Measurements from ENCODE around the gene CAPN15.
A peak's percentile ranks its signal among the peaks of the same experiment; 100 is the strongest.
"Not testable (repeated sequence)": the region's sequence is repeated elsewhere in the genome, so short reads cannot be mapped to it uniquely, and the experiment has no call there.

The CAPN15 gene

DNA sequence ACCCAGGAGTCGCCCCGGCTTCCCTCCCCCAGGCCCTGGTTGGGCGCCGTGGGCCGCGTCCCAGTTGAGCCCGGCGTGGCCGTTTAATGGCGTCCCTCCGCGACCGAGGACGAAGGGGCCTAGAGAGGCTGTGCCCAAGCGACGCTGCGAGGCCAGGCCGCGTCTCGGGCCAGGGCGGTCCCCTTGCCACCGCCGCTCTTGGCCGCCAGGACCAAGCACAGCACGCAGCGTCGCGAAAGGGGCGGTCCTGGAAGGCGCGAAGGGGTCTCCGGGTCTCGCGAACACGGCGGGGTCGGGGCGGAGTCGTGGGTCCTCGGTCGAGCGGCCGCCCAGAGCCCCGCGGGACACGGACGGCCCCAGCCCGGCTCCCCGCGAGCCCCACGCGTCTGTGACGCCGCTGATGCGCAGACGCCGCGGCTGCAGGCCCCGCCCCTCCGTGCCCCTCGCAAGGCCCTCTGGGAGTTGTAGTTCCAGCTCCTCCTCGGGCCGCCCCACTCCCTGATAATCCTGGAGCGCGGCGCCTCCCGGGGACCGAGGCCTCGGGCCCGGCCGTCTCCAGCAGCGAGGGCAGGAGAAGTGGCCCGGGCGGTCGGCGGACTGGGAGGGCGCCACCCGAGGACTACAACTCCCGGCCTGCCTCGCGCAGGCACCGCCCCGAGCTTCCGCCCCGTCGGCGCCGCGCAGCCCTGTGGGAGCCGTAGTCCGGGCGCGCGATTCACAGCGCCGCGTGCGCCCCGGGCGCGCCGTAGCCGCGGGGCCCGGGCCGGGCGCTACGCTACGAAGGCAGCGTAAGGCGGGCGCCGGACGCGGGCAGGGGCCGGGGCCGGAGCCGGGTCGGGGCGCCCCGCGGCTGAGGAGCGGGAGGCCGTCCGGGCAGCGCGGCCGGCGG lies at the start of gene CAPN15:
Gene CAPN15 (plus strand): TSS at position 698 of the 889 bp plus-strand sequence. CDS start 19,127 bp downstream, outside the sequence.
- peak; percentile 91 for DNase-seq

GRCh38 chr16:478287-478686 lies 49.2 kb upstream of the CAPN15 start:
- DNase-seq = not testable (repeated sequence)

DNA sequence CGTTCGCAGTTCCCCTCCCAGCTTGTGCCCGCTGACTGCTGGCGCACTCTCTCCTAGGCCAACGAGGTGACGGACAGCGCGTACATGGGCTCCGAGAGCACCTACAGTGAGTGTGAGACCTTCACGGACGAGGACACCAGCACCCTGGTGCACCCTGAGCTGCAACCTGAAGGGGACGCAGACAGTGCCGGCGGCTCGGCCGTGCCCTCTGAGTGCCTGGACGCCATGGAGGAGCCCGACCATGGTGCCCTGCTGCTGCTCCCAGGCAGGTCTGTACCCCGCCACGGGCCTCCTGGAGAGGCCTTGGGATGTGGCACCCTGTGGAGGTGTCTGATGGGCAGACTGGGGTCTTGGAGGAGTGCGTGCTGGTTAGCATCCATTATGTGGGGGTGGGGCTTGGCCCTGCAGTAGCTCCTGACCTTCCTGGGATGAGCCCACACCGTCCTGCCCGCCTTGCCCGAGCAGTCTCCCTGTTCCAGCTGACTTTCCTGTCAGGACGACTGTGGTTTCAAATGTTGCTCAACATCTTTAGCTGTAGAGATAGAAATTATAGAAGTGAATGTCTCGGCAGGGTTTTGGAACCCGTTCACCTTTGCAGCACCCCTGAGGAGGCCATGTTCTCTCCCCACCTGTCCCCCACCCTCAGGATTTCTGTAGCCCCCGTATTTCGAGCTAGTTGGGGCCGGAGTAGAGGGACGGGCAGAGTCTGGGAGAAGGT lies 44.9 kb upstream of the CAPN15 start:
- no peak for DNase-seq

GRCh38 chr16:483341-484075 lies 44.0 kb upstream of the CAPN15 start:
- DNase-seq = no peak

DNA sequence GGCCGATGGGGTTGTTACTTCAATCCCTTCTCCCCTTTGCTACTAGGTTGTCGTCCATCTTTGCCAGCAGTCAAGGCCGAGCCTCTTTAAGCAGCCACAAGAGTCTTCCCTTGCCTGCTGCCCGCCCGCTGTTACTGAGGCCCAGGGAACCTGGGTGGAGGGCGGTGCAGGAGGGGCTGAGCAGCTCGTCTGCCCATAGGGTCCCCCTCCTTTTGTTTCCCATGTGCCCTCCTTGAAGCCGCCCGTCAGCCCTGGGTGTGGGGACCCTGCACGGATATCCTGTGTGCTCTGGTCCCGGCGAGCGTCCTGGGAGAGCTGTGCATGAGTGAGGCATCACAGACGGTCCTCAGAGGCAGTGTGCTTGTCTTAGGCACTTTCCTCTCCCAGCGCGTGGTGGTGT lies 37.9 kb upstream of the CAPN15 start:
- no peak for DNase-seq

DNA sequence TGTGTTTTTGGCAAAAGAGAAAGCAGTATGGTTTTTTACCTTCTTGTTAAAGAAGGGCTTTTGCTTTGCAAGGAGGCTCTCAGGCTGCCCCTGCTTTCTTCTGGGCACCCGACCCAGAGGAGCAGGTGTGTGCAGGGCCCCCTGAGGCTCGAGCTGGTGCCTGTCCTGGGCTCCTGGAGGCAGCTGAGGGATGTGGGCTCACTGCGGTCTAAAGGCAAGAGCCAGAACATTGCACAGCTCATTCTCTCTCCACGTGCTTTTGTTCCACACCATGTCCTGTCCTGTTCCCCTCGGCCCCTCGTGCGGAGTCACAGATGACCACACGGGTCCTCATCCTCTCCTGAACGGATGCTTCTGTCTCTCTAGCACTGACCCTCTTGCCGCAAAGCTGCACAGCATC lies 36.7 kb upstream of the CAPN15 start:
- DNase-seq = no peak

- DNase-seq = no peak
Measured at GRCh38 chr16:491220-491919, 36.1 kb upstream of the CAPN15 start.

DNA sequence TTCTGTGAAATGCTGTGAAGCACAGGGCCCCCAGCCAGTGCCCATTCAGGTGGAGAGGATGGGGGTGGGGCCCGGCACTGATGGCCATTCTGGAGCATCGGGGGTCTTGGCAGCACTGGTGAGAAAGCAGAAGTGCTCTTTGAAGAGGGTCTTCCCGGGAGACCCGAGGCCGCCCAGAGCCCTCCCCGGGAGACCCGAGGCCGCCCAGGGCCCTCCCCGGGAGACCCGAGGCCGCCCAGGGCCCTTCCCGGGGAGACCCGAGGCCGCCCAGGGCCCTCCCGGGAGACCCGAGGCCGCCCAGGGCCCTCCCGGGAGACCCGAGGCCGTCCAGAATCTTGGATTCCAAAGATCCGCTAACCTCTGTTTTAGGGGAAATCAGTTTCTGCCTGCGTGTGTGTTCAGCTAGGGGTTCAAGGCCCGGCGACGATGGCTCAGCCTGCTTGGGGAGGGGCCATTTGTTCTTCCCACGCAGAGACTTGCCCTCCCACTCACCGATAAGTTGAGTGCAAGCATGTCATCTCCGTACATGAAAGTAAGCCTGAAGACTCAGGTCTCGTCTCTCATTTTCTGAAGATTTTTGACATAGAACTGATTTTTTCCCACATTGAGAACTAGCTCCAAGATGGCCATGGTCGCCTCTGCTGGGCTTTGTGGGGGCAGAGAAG lies 35.2 kb upstream of the CAPN15 start:
- no peak for DNase-seq

GRCh38 chr16:494676-495075 lies 32.8 kb upstream of the CAPN15 start:
- DNase-seq = not testable (repeated sequence)

GRCh38 chr16:495127-495748 lies 32.3 kb upstream of the CAPN15 start:
- DNase-seq = peak; percentile 35

GRCh38 chr16:496097-496886 lies 31.2 kb upstream of the CAPN15 start:
- DNase-seq = no peak

GRCh38 chr16:497258-497657 lies 30.3 kb upstream of the CAPN15 start:
- no peak for DNase-seq

GRCh38 chr16:499924-500323 lies 27.6 kb upstream of the CAPN15 start:
- DNase-seq = no peak

GRCh38 chr16:500709-501108 lies 26.8 kb upstream of the CAPN15 start:
- no peak for DNase-seq

- no peak for DNase-seq
Measured at GRCh38 chr16:502179-502943, 25.2 kb upstream of the CAPN15 start.

GRCh38 chr16:503150-504071 lies 24.1 kb upstream of the CAPN15 start:
- DNase-seq = no peak

- DNase-seq = no peak
Measured at GRCh38 chr16:505479-506245, 21.9 kb upstream of the CAPN15 start.

GRCh38 chr16:506246-506546 lies 21.3 kb upstream of the CAPN15 start:
- no peak for DNase-seq

All from stimulated activated CD8-positive, alpha-beta memory T cell treated with anti-CD3 and anti-CD28 coated beads, Interleukin-4, amount 100 ng/mL, for 48 hours (primary cell).